Keratinocyte (primary cell): ENCODE results near the gene GABRB1. TPM values are rescaled to one million over a fixed set of nuclear protein-coding genes. Genes with fewer than 3 reads are reported as not detected.

Experiments
- DNase-seq: peaks from one replicate; pipeline ENCODE4 v3.0.0-alpha.2; 2011; ENCODE audit warnings: low read depth, missing footprints, low spot score
- FAIRE-seq: peaks from 2 replicates; lab custom pipeline; 2011; peaks lifted over from hg19 to GRCh38; lab: Jason Lieb, UNC
- H2AFZ ChIP-seq: 2 replicates; pipeline ENCODE4 v1.6.0; 2012; ENCODE audit warnings: low read length, control low read depth, inconsistent platforms; ENCODE audit not compliant: control insufficient read depth
- H3K27ac ChIP-seq: 2 replicates; pipeline ENCODE4 v1.5.1; 2011; ENCODE audit warnings: low read length; ENCODE audit not compliant: control insufficient read depth, insufficient read depth
- H3K27me3 ChIP-seq: 3 replicates; pipeline ENCODE4 v1.6.0; 2011; ENCODE audit warnings: low read length; ENCODE audit not compliant: control insufficient read depth, insufficient read depth; ENCODE audit errors: extremely low read depth
- H3K36me3 ChIP-seq, 2 experiments: 2 replicates in 1 of 2; 3 replicates in 1 of 2; pipeline ENCODE4 v1.5.1; 2011; ENCODE audit warnings: low read length in 2 of 2, mild to moderate bottlenecking in 1 of 2; ENCODE audit not compliant: control insufficient read depth in 2 of 2, insufficient read depth in 2 of 2; ENCODE audit errors: extremely low read depth in 1 of 2
- H3K4me1 ChIP-seq: 3 replicates; pipeline ENCODE4 v1.5.1; 2011; ENCODE audit warnings: low read length; ENCODE audit not compliant: control insufficient read depth, insufficient read depth; ENCODE audit errors: extremely low read depth
- H3K4me2 ChIP-seq: 3 replicates; pipeline ENCODE4 v1.6.0; 2011; ENCODE audit warnings: low read depth, low read length; ENCODE audit not compliant: control insufficient read depth, insufficient read depth; ENCODE audit errors: extremely low read depth
- H3K4me3 ChIP-seq, 3 experiments: fragments of 200-600 bp in 1 of 3; sonication (generic) in 1 of 3; 2 replicates in 2 of 3; 3 replicates in 1 of 3; pipeline ENCODE4 v1.5.1; 2011 to 2016; ENCODE audit warnings: low read length in 3 of 3, mild to moderate bottlenecking in 3 of 3, control low read depth in 2 of 3, inconsistent platforms in 1 of 3, low read depth in 1 of 3, mixed read lengths in 1 of 3, mixed run types in 1 of 3, moderate library complexity in 1 of 3; ENCODE audit not compliant: control insufficient read depth in 2 of 3, insufficient read depth in 2 of 3; ENCODE audit errors: extremely low read depth in 1 of 3
- H3K79me2 ChIP-seq: 2 replicates; pipeline ENCODE4 v1.6.0; 2012; ENCODE audit warnings: low read length; ENCODE audit not compliant: control insufficient read depth, insufficient read depth
- H3K9ac ChIP-seq: 3 replicates; pipeline ENCODE4 v1.6.0; 2011; ENCODE audit warnings: low read length; ENCODE audit not compliant: control insufficient read depth, insufficient read depth; ENCODE audit errors: extremely low read depth
- H3K9me1 ChIP-seq: 3 replicates; pipeline ENCODE4 v1.6.0; 2011; ENCODE audit warnings: low read length; ENCODE audit not compliant: control insufficient read depth, insufficient read depth; ENCODE audit errors: extremely low read depth
- H3K9me3 ChIP-seq: 2 replicates; pipeline ENCODE4 v1.5.1; 2012; ENCODE audit warnings: low read depth, low read length; ENCODE audit not compliant: control insufficient read depth
- H4K20me1 ChIP-seq: 3 replicates; pipeline ENCODE4 v1.6.0; 2011; ENCODE audit warnings: low read length; ENCODE audit not compliant: control insufficient read depth, insufficient read depth; ENCODE audit errors: extremely low read depth
- EZH2 ChIP-seq: IDR thresholded peaks from one replicate; pipeline ENCODE4 v1.6.1; 2012; ENCODE audit warnings: inconsistent platforms, mild to moderate bottlenecking, low read length, moderate library complexity
- dilution Hi-C: fragments of 300-500 bp; cut with MboI; formaldehyde crosslinking; loops from one replicate; pipeline ENCODE4 v1.7.0; 2020; ENCODE audit warnings: low sequenced_read_pairs; ENCODE audit not compliant: extremely low pct_ligation_motif_present
- polyA plus RNA-seq, 5 experiments: library from polyadenylated mRNA; depleted of rRNA in 3 of 5; stranded (reverse) in 3 of 5; stranded (forward) in 1 of 5; unstranded in 1 of 5; fragments of >200 nt; gene quantifications; 1 replicate in 1 of 5; 2 replicates in 3 of 5; 3 replicates in 1 of 5; pipeline versions ENCODE4 v1.2.1 to v1.2.3, GENCODE V29; 2011 to 2012; ENCODE audit warnings: missing spikeins in 2 of 5, low read depth in 1 of 5, low replicate concordance in 1 of 5
- TF ChIP-seq, protein P1 (sequence below), 3 experiments: IDR thresholded peaks in 1 of 3; conservative IDR thresholded peaks in 1 of 3; optimal IDR thresholded peaks in 1 of 3; 2 replicates in 2 of 3; 3 replicates in 1 of 3; pipeline versions ENCODE3 to v1.5.1; 2011; ENCODE audit warnings: low read length in 3 of 3, mild to moderate bottlenecking in 3 of 3, moderate library complexity in 2 of 3, control low read depth in 1 of 3, inconsistent platforms in 1 of 3; ENCODE audit not compliant: insufficient read depth in 2 of 3; ENCODE audit errors: extremely low read depth in 1 of 3

Gene GABRB1
- polyA plus RNA-seq, 1 donor (not counting 4 experiments of a cell fraction or from before 2014, with no cell fraction given) = not detected

- Histone ChIP-seq H3K36me3 (no peaks in the 10 kb centered on the region), H3K9me3 (no peaks in the 10 kb centered on the region), H3K9ac (no peak overlapping the region), H3K27me3 (no peaks in the 10 kb centered on the region), H3K9me1 (no peaks in the 10 kb centered on the region), H3K27ac (no peak overlapping the region), H3K79me2 (no peaks in the 10 kb centered on the region), H4K20me1 (no peaks in the 10 kb centered on the region), H2AFZ (no peak overlapping the region), H3K4me1 (no peaks in the 10 kb centered on the region), H3K4me3 (no peak overlapping the region), H3K4me2 (no peak overlapping the region)
- no peak for FAIRE-seq
- dilution Hi-C loops = no loop called here
- no peak for DNase-seq
- TF ChIP-seq EZH2 = no peak
- TF ChIP-seq, protein P1, sequence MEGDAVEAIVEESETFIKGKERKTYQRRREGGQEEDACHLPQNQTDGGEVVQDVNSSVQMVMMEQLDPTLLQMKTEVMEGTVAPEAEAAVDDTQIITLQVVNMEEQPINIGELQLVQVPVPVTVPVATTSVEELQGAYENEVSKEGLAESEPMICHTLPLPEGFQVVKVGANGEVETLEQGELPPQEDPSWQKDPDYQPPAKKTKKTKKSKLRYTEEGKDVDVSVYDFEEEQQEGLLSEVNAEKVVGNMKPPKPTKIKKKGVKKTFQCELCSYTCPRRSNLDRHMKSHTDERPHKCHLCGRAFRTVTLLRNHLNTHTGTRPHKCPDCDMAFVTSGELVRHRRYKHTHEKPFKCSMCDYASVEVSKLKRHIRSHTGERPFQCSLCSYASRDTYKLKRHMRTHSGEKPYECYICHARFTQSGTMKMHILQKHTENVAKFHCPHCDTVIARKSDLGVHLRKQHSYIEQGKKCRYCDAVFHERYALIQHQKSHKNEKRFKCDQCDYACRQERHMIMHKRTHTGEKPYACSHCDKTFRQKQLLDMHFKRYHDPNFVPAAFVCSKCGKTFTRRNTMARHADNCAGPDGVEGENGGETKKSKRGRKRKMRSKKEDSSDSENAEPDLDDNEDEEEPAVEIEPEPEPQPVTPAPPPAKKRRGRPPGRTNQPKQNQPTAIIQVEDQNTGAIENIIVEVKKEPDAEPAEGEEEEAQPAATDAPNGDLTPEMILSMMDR (optimal IDR thresholded peaks at IDR 0.05 in 1 of 3, IDR thresholded peaks at IDR 0.05 in 1 of 3, conservative IDR thresholded peaks at IDR 0.05 in 1 of 3; ENCODE audit: extremely low read depth in 1 of 3, insufficient read depth in 2 of 3, low read length in 3 of 3) = no peak
Measured at GRCh38 chr4:47419296-47419695, 387.9 kb downstream of the GABRB1 start.

DNA sequence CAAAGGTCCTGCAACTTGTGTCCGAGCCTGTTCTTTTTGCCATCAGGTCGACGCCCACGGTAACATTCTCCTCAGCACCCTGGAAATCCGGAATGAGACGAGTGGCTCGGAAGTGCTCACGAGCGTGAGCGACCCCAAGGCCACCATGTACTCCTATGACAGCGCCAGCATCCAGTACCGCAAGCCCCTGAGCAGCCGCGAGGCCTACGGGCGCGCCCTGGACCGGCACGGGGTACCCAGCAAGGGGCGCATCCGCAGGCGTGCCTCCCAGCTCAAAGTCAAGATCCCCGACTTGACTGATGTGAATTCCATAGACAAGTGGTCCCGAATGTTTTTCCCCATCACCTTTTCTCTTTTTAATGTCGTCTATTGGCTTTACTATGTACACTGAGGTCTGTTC lies 394.3 kb downstream of the GABRB1 start:
- no peaks in the 10 kb centered on the region for H3K36me3 ChIP-seq
- H3K4me2 ChIP-seq = no peak overlapping the region
- no peak overlapping the region for H3K4me3 ChIP-seq
- H3K27me3 ChIP-seq = no peaks in the 10 kb centered on the region
- no peaks in the 10 kb centered on the region for H4K20me1 ChIP-seq
- H3K9me3 ChIP-seq = no peaks in the 10 kb centered on the region
- H3K9ac ChIP-seq = no peak overlapping the region
- no peaks in the 10 kb centered on the region for H3K4me1 ChIP-seq
- DNase-seq = no peak
- no peak overlapping the region for H2AFZ ChIP-seq
- H3K9me1 ChIP-seq = no peaks in the 10 kb centered on the region
- FAIRE-seq = no peak
- H3K27ac ChIP-seq = no peak overlapping the region
- dilution Hi-C loops = no loop called here
- H3K79me2 ChIP-seq = no peaks in the 10 kb centered on the region
- TF ChIP-seq, protein P1 (optimal IDR thresholded peaks at IDR 0.05 in 1 of 3, IDR thresholded peaks at IDR 0.05 in 1 of 3, conservative IDR thresholded peaks at IDR 0.05 in 1 of 3; ENCODE audit: extremely low read depth in 1 of 3, insufficient read depth in 2 of 3, low read length in 3 of 3) = no peak
- no peak for TF ChIP-seq EZH2
